Thoracic aorta (tissue), 2 donors: ENCODE data around the gene EIF4H. TPM values are rescaled to one million over a fixed set of nuclear protein-coding genes. Genes with fewer than 3 reads are reported as not detected.

ENCODE experiments used
- ATAC-seq: fragments of 150-250 bp; one replicate; pipeline ENCODE4 v1.8.0; 2017; ENCODE audit warnings: low read depth; ENCODE audit not compliant: insufficient number of reproducible peaks, low FRiP score
- DNase-seq: peaks from one replicate; pipeline ENCODE4 v3.0.0-alpha.2; 2020; ENCODE audit warnings: low spot score
- H3K27ac ChIP-seq, 2 donors: fragments of 200-600 bp; sonication (generic); 1 replicate in 1 of 2; 2 replicates in 1 of 2; pipeline ENCODE4 v1.5.1; 2016; ENCODE audit warnings: mild to moderate bottlenecking in 2 of 2, moderate library complexity in 2 of 2
- H3K27me3 ChIP-seq: fragments of 200-600 bp; sonication (generic); replicated peaks from 2 replicates; pipeline ENCODE4 v1.6.0; 2016; ENCODE audit warnings: mild to moderate bottlenecking; ENCODE audit not compliant: insufficient read depth
- H3K36me3 ChIP-seq: fragments of 200-600 bp; sonication (generic); one replicate; pipeline ENCODE4 v1.5.1; 2016
- H3K4me1 ChIP-seq, 2 donors: fragments of 200-600 bp; sonication (generic); 1 replicate in 1 of 2; 2 replicates in 1 of 2; pipeline versions ENCODE4 v1.5.1 to v1.6.0; 2016; ENCODE audit warnings: low read depth in 2 of 2, mild to moderate bottlenecking in 1 of 2; ENCODE audit not compliant: control insufficient read depth in 1 of 2
- H3K4me3 ChIP-seq: fragments of 200-600 bp; sonication (generic); 2 replicates; pipeline ENCODE4 v1.5.1; 2016; ENCODE audit warnings: mild to moderate bottlenecking
- H3K9me3 ChIP-seq: fragments of 200-600 bp; sonication (generic); 2 replicates; pipeline ENCODE4 v1.5.1; 2016
- CTCF ChIP-seq: fragments of 200-600 bp; sonication (generic); IDR thresholded peaks from one replicate; pipeline ENCODE4 v1.5.1; 2019; ENCODE audit warnings: antibody characterized with exemption
- total RNA-seq, 2 donors: library from RNA; depleted of rRNA; stranded (reverse); fragments of >200 nt; gene quantifications; one replicate each; pipeline versions ENCODE4 v1.1.0 to v1.2.3, GENCODE V29; 2016

Gene EIF4H
- total RNA-seq, 2 donors from 2014 or later = 210 to 244 TPM

GRCh38 chr7:74149071-74149470, 25.1 kb upstream of the EIF4H start:
- H3K4me3 ChIP-seq = no peak overlapping the region
- DNase-seq = no peak
- no peaks in the 10 kb centered on the region for H3K36me3 ChIP-seq
- no peaks in the 10 kb centered on the region for H3K4me1 ChIP-seq
- no peak overlapping the region for H3K27ac ChIP-seq
- H3K27me3 ChIP-seq = no peaks in the 10 kb centered on the region
- TF ChIP-seq CTCF = no peak
- no peaks in the 10 kb centered on the region for H3K9me3 ChIP-seq
- no peak for ATAC-seq

GRCh38 chr7:74149603-74150002, 24.6 kb upstream of the EIF4H start:
- no peaks in the 10 kb centered on the region for H3K27me3 ChIP-seq
- H3K4me3 ChIP-seq = no peak overlapping the region
- H3K4me1 ChIP-seq = no peaks in the 10 kb centered on the region
- H3K27ac ChIP-seq = no peak overlapping the region
- H3K36me3 ChIP-seq = no peaks in the 10 kb centered on the region
- no peaks in the 10 kb centered on the region for H3K9me3 ChIP-seq
- ATAC-seq (no peak), DNase-seq (no peak)
- TF ChIP-seq CTCF = no peak

- TF ChIP-seq CTCF = no peak
- no peak for DNase-seq
Measured at GRCh38 chr7:74153736-74154135, 20.4 kb upstream of the EIF4H start.

GRCh38 chr7:74155810-74156395, 18.3 kb upstream of the EIF4H start:
- TF ChIP-seq CTCF = no peak
- no peaks in the 10 kb centered on the region for H3K36me3 ChIP-seq
- no peak for ATAC-seq
- H3K4me3 ChIP-seq = no peak overlapping the region
- H3K27ac ChIP-seq = no peak overlapping the region
- no peaks in the 10 kb centered on the region for H3K9me3 ChIP-seq
- H3K27me3 ChIP-seq = no peaks in the 10 kb centered on the region
- no peaks in the 10 kb centered on the region for H3K4me1 ChIP-seq
- no peak for DNase-seq

More at GRCh38 chr7:74153736-74154135, 20.4 kb upstream of the EIF4H start:
- Histone ChIP-seq H3K27me3 (no peaks in the 10 kb centered on the region), H3K4me3 (no peak overlapping the region), H3K36me3 (no peaks in the 10 kb centered on the region), H3K9me3 (no peaks in the 10 kb centered on the region), H3K4me1 (no peaks in the 10 kb centered on the region), H3K27ac (no peak overlapping the region)
- no peak for ATAC-seq

- H3K27me3 ChIP-seq = no peaks in the 10 kb centered on the region
- H3K9me3 ChIP-seq = no peaks in the 10 kb centered on the region
- H3K4me3 ChIP-seq = no peak overlapping the region
- TF ChIP-seq CTCF = no peak
- H3K36me3 ChIP-seq = no peaks in the 10 kb centered on the region
- no peak overlapping the region for H3K27ac ChIP-seq
- DNase-seq (no peak), ATAC-seq (no peak)
- no peaks in the 10 kb centered on the region for H3K4me1 ChIP-seq
Measured at GRCh38 chr7:74157605-74158004, 16.6 kb upstream of the EIF4H start.
